ENCODE measurements around the gene PCSK5. TPM values are rescaled to one million over a fixed set of nuclear protein-coding genes. Genes with fewer than 3 reads are reported as not detected.

Gene PCSK5
- total and polyA plus RNA-seq, 8 donors = 0.37 to 86.3 (median 4.9) TPM

DNA sequence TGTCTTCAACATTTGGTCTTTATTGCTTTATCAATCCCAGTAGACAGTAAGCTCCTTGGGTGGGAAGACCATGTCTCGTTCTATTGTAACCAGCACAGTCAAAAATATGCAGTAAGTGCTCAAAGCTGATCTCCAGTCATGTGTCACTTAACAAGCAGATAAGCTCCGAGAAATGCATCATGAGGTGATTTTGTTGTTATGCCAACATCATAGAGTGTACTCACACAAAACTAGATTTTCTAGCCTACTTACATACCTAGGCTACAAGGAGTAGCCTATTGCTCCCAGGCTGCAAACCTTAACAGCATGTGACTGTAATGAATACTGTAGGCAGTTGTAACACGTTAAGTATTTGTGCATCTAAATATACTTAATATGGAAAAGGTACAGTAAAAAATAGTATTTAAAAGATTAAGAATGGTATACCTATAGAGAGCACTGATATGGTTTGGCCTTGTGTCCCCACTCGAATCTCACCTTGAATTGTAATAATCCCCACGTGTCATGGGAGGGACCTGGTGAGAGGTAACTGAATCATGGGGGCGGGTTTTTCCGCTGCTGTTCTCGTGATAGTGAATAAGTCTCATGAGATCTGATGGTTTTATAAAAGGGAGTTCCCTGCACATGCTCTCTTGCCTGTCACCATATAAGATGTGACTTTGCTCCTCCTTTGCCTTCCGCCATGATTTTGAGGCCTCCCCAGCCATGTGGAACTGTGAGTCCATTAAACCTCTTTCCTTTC is 39.8 kb upstream of the PCSK5 start:
- H3K9me3 ChIP-seq = no peaks in the 10 kb centered on the region
- H3K27me3 ChIP-seq = no peaks in the 10 kb centered on the region
- TF ChIP-seq EP300 (IDR thresholded peaks at IDR 0.05) = no peak
- no peak for TF ChIP-seq POLR2AphosphoS5 (IDR thresholded peaks at IDR 0.05)
- TF ChIP-seq, protein P1, sequence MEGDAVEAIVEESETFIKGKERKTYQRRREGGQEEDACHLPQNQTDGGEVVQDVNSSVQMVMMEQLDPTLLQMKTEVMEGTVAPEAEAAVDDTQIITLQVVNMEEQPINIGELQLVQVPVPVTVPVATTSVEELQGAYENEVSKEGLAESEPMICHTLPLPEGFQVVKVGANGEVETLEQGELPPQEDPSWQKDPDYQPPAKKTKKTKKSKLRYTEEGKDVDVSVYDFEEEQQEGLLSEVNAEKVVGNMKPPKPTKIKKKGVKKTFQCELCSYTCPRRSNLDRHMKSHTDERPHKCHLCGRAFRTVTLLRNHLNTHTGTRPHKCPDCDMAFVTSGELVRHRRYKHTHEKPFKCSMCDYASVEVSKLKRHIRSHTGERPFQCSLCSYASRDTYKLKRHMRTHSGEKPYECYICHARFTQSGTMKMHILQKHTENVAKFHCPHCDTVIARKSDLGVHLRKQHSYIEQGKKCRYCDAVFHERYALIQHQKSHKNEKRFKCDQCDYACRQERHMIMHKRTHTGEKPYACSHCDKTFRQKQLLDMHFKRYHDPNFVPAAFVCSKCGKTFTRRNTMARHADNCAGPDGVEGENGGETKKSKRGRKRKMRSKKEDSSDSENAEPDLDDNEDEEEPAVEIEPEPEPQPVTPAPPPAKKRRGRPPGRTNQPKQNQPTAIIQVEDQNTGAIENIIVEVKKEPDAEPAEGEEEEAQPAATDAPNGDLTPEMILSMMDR (IDR thresholded peaks at IDR 0.05) = no peak
- H3K4me3 ChIP-seq = no peak overlapping the region
- H3K4me1 ChIP-seq = no peaks in the 10 kb centered on the region
- no peak overlapping the region for H3K27ac ChIP-seq
- no peaks in the 10 kb centered on the region for H3K36me3 ChIP-seq
- DNase-seq = no peak
- WGBS, 5 donors = 87 to 92% (median 89%) methylated on average over 9 of the region's 9 CpGs
- intact Hi-C loops (cut with DNase I; ENCODE audit: low total_unique reads) = no loop called here

DNA sequence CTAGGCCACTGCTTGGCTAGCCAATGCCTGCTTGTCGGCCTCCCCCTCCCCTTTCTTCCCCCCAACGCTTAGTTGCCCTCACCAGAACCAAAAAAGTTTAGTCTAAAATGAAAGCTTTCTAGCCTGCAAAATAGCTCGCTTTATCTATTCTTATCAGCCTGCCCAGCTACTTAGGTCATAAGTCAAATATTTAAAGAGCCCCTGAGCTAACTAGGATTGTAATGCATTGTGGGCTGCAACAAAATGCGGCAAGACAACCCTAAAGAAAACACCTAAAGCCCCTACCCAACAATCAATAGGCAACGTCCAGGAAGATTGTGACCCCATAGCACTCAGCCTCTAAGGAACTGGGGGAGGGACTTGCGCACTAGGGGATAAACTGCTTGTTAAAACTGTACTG is 38.6 kb upstream of the PCSK5 start:
- intact Hi-C loops (cut with DNase I; ENCODE audit: low total_unique reads) = no loop called here
- TF ChIP-seq POLR2AphosphoS5 (IDR thresholded peaks at IDR 0.05) = no peak
- no peak for TF ChIP-seq EP300 (IDR thresholded peaks at IDR 0.05)
- TF ChIP-seq, protein P1 (IDR thresholded peaks at IDR 0.05) = no peak
- TF ChIP-seq POLR2A (IDR thresholded peaks at IDR 0.05) = no peak
- no peaks in the 10 kb centered on the region for H3K4me1 ChIP-seq
- no peaks in the 10 kb centered on the region for H3K9me3 ChIP-seq
- no peaks in the 10 kb centered on the region for H3K27me3 ChIP-seq
- no peaks in the 10 kb centered on the region for H3K36me3 ChIP-seq
- no peak overlapping the region for H3K4me3 ChIP-seq
- 27 to 56% (median 45%) methylated on average over 6 of the region's 6 CpGs for WGBS, 5 donors
- H3K27ac ChIP-seq = no peak overlapping the region
- DNase-seq = no peak

DNA sequence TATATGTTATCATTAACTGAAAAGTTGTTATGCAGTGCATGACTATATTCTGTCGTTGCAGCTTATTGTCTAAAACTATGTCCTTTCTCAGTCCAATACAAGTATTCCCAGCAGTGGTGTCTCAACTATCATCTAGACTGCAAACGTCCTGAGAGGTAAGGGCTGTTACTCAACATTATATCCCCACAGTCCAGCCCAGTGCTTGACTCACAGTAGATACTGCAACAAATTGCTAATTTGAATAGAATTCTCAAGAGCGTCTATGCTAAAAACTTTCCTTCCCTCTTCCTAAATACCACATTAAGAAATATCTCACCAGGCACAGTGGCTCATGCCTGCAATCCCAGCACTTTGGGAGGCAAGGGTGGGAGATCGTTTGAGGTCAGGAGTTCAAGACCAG is 37.7 kb upstream of the PCSK5 start:
- Histone ChIP-seq H3K36me3 (no peaks in the 10 kb centered on the region), H3K9me3 (no peaks in the 10 kb centered on the region), H3K4me1 (no peaks in the 10 kb centered on the region), H3K4me3 (no peak overlapping the region), H3K27ac (no peak overlapping the region), H3K27me3 (no peaks in the 10 kb centered on the region)
- no peak for TF ChIP-seq POLR2AphosphoS5 (IDR thresholded peaks at IDR 0.05)
- TF ChIP-seq, protein P1 (IDR thresholded peaks at IDR 0.05) = no peak
- no peak for TF ChIP-seq EP300 (IDR thresholded peaks at IDR 0.05)
- no peak for TF ChIP-seq POLR2A (IDR thresholded peaks at IDR 0.05)
- no peak for DNase-seq
- 74 to 83% (median 77%) methylated on average over 4 of the region's 4 CpGs for whole genome bisulfite sequencing, 5 donors
- intact Hi-C loops (cut with DNase I; ENCODE audit: low total_unique reads) = no loop called here

DNA sequence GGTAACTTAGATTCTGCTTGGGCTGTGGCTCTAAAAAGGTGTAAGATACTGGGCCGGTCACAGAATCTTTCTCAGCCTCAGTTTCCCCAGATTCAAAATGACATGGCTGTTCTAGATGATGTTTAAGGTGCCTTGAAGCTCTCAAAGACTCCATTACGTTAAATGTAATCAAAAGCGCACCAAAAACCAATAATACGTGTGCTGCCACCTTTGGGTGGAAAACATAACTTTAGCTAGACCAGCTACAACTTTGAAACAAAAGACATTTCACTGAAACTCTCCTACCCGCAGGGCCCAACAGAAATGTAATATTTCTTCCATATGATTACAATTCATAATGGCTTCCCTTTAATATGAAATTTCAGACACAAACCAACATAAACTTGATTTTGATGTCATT is 35.0 kb upstream of the PCSK5 start:
- H3K4me1 ChIP-seq = no peaks in the 10 kb centered on the region
- WGBS, 5 donors = 28 to 37% (median 33%) methylated on average over 5 of the region's 5 CpGs
- TF ChIP-seq, protein P1 (IDR thresholded peaks at IDR 0.05) = peak in 1 of 7 experiments; percentile 13
- no peak for TF ChIP-seq POLR2A (IDR thresholded peaks at IDR 0.05)
- no peaks in the 10 kb centered on the region for H3K36me3 ChIP-seq
- peak in 1 of 2 donors; percentile 62 for DNase-seq
- no peaks in the 10 kb centered on the region for H3K27me3 ChIP-seq
- no peaks in the 10 kb centered on the region for H3K9me3 ChIP-seq
- intact Hi-C loops (cut with DNase I; ENCODE audit: low total_unique reads) = no loop called here
- H3K4me3 ChIP-seq = no peak overlapping the region
- no peak overlapping the region for H3K27ac ChIP-seq

Data from stomach (tissue), 9 donors.